GM21390 (cell line): ENCODE results near the gene EVI2A.
"Not testable (repeated sequence)": the region's sequence is repeated elsewhere in the genome, so short reads cannot be mapped to it uniquely, and the experiment has no call there.

ENCODE experiments used
- ATAC-seq: cut with Tn5 transposase; IDR thresholded peaks from one replicate; pipeline ENCODE4 v1.9.1; 2021; ENCODE audit not compliant: unreplicated experiment

Gene EVI2A

GRCh38 chr17:31313982-31314781 is 7.2 kb downstream of the EVI2A start, which contains the start of gene EVI2B:
Gene EVI2B (minus strand): TSS chr17:31314054. CDS start chr17:31305609, 8,445 bp downstream.
- ATAC-seq, result no peak

GRCh38 chr17:31312223-31312622 is 9.2 kb downstream of the EVI2A start:
- ATAC-seq, result not testable (repeated sequence)

GRCh38 chr17:31311526-31311925 is 9.9 kb downstream of the EVI2A start:
- ATAC-seq, result no peak

- ATAC-seq, result no peak
These were observed 10.5 kb downstream of the EVI2A start for GRCh38 chr17:31310886-31311285.

- ATAC-seq, result no peak
These were observed 11.2 kb downstream of the EVI2A start for GRCh38 chr17:31310260-31310659.

- ATAC-seq, result no peak
These were observed 11.9 kb downstream of the EVI2A start for GRCh38 chr17:31309556-31309955.

- no peak for ATAC-seq
These were observed 12.8 kb downstream of the EVI2A start for GRCh38 chr17:31308372-31309334.

- ATAC-seq, result no peak
These were observed 13.8 kb downstream of the EVI2A start for GRCh38 chr17:31307640-31308039.

GRCh38 chr17:31299624-31300023 is 21.8 kb downstream of the EVI2A start:
- no peak for ATAC-seq

- ATAC-seq, result no peak
These were observed 24.3 kb downstream of the EVI2A start, which contains the start of gene OMG for GRCh38 chr17:31297090-31297489. Gene OMG (minus strand): TSS chr17:31297239. CDS start chr17:31296331, 908 bp downstream.

- no peak for ATAC-seq
These were observed 25.3 kb downstream of the EVI2A start for GRCh38 chr17:31296142-31296541.

GRCh38 chr17:31295489-31295871 is 25.9 kb downstream of the EVI2A start:
- ATAC-seq, result no peak

- no peak for ATAC-seq
These were observed 26.5 kb downstream of the EVI2A start for GRCh38 chr17:31294820-31295488.

- ATAC-seq, result no peak
These were observed 27.2 kb downstream of the EVI2A start for GRCh38 chr17:31294231-31294630.

GRCh38 chr17:31293581-31293980 is 27.8 kb downstream of the EVI2A start:
- ATAC-seq, result no peak

GRCh38 chr17:31291820-31292219 is 29.6 kb downstream of the EVI2A start:
- no peak for ATAC-seq

- ATAC-seq, result no peak
These were observed 31.6 kb downstream of the EVI2A start for GRCh38 chr17:31289790-31290189.

- not testable (repeated sequence) for ATAC-seq
These were observed 33.5 kb downstream of the EVI2A start for GRCh38 chr17:31287932-31288331.

GRCh38 chr17:31286587-31286986 is 34.8 kb downstream of the EVI2A start:
- ATAC-seq, result no peak

GRCh38 chr17:31283841-31284240 is 37.6 kb downstream of the EVI2A start:
- no peak for ATAC-seq

- ATAC-seq, result no peak
These were observed 40.4 kb downstream of the EVI2A start for GRCh38 chr17:31281061-31281460.
